Activated T-cell treated with anti-CD3 and anti-CD28 coated beads for 24 hours (primary cell): ENCODE data around the gene TAF9.
"Not testable (repeated sequence)": the region's sequence is repeated elsewhere in the genome, so short reads cannot be mapped to it uniquely, and the experiment has no call there.

Source experiments
- DNase-seq: peaks from one replicate; pipeline ENCODE4 v3.0.0-alpha.2; 2020; ENCODE audit warnings: low read depth

Gene TAF9, protein sequence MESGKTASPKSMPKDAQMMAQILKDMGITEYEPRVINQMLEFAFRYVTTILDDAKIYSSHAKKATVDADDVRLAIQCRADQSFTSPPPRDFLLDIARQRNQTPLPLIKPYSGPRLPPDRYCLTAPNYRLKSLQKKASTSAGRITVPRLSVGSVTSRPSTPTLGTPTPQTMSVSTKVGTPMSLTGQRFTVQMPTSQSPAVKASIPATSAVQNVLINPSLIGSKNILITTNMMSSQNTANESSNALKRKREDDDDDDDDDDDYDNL

DNA sequence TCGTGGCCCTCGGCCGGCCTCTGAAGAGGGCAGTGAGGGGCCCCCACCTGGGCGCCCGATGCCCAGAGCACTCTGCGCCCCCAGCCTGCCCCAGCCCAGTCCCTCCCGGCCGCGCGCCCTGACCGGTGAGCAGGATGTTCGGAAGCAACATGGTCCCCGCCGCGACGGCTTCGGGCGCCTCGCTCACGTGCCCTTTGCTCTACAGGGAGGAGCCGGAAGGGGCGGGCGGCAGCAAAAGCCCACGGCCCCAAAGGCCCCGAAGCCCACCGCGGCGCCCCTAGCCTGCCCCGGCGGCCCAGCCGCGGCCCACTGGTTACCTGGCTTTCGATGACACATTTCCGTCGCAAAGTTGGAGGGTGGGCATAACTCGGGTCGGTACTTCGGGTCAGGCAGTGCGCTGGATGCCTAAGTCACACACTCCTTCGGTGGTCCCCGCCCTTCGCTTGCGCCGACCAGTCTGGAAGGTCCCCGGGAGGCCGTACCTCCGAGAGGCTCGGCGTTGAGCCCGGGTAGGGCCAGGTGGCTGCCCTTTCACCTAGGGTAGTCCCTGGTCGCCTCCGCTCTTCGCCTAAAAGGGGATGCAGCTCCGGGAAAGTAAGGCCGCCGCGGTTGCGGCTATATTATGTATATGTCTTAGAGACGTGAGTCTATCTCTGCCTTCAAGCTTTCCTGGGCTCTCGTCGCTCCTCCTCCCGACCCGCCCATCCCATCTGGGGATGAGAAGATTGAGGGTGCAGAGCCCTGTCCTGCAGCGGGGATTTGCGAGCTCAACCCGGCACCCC, at the start of gene TAF9, which contains the start of the genes AK6 and RAD17:
TAF9 (minus strand) TSS at position 181 of the 782 bp plus-strand sequence. CDS start 3,783 bp downstream, outside the sequence.
AK6 (minus strand) TSS at position 181 of the 782 bp plus-strand sequence; CDS start at position 151, 30 bp downstream.
RAD17 (plus strand) TSS at position 479 of the 782 bp plus-strand sequence. CDS start 2,391 bp downstream, outside the sequence.
- DNase-seq = peak; percentile 89

DNA sequence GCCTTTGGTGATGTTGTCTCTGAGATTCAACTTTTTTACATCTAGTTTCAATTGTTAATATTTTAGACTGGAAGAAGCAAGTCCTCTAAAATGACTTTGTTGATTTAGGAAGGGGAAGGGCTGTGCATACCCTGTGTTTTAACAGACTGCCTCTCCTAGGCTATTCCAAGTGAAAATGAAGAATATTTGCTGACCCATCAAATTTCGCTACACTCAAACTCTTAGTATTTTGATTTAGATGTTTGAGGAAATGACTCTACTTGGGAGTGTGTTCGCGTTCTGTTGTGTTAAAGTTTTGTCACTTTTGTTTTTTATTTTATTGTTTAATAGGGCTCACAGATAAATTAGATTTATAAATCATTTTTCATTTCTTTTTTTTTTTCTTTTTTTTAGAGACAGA, 49.2 kb upstream of the TAF9 start:
- DNase-seq = no peak

DNA sequence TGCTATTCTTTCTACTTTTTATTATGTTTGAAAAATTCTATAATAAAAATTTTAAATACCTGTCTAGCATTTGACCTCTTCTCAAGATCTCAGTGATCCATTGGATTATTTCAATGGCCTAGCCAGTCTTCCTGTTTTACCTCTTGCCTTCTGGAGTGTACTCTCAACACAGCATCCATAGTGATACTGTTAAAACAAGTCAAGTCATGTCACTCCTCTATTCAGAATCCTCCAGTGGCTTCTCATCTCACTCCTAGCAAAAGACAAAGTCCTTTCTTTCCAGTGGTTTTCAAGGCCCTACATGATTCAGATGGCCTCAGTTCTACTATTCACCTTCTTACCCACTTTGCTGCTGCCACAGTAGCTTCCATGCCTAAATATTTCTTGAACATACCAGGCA, 47.4 kb upstream of the TAF9 start:
- no peak for DNase-seq

DNA sequence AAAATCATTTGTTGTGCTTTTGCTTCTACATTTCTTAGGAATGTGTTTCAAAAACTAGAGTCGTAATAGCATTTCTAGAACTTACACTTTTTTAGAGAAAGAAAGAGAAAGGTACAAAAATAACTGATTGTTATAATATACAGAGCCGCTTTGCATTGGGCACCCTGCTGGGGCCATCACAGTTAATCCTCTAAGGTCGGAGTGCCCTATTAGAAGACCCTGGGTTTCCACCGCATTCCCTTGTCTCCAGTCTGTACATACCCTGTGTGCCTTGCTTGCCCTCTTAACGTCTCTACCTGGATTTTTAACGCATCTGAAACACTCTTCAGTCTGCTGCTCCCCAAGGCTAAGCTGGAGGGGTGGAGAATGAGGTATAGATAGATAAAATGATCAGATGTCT, 46.9 kb upstream of the TAF9 start:
- DNase-seq = no peak

DNA sequence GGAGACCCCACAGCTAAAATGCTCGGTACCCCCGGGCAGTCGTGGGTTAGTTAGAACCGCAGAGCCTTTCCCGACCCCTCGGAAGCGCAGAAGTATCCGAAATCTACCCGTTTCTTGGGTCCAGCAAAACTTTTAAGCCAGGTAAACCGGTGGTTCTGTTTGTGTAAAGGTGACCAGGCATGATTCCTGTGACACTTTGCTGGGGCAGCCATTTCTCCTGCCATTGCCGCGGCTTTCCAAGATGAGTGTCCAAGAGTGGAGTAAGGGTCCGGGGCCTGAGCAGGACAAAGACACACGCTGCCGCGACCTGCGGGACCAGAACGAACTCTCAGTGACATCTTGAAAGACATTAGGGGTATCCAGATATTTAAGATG, 46.3 kb upstream of the TAF9 start:
- no peak for DNase-seq

DNA sequence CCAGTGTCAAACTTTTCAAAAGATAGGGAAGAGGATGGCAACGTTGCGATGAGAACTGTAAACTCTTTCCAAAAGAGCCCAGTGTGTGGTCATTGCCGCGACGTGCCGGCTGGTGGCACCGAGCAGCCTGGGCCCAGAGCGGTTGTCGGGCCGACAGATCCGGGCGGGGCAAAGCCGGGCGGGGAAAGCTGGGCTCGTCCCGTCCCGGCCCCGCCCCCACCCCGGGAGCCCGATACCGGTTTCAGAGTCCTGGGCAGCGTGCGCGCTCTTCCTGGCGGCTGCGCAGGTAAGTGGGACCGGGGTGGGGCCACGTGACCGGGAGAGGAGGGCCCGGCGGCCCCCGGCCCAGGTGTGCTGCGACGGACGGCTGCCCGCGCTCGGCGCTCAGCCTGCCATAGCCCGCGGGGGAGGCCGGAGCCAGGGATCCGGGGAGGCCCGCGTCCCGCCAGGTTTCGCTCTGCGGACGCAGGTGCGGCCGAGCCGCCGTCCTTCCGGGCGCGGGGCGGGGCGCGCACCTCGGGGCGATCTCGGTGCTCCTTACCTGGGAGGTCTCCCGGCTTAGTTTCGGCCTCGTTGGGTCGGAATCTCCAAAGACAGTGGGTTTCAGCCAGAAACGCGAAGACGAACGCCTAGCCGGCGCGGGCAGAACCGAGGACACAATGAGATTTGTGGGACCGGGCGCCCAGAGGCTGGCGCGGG, 45.7 kb upstream of the TAF9 start, which contains the start of gene MARVELD2:
MARVELD2 (plus strand) TSS at position 232 of the 699 bp plus-strand sequence. CDS start 4,270 bp downstream, outside the sequence.
- DNase-seq = peak; percentile 33

DNA sequence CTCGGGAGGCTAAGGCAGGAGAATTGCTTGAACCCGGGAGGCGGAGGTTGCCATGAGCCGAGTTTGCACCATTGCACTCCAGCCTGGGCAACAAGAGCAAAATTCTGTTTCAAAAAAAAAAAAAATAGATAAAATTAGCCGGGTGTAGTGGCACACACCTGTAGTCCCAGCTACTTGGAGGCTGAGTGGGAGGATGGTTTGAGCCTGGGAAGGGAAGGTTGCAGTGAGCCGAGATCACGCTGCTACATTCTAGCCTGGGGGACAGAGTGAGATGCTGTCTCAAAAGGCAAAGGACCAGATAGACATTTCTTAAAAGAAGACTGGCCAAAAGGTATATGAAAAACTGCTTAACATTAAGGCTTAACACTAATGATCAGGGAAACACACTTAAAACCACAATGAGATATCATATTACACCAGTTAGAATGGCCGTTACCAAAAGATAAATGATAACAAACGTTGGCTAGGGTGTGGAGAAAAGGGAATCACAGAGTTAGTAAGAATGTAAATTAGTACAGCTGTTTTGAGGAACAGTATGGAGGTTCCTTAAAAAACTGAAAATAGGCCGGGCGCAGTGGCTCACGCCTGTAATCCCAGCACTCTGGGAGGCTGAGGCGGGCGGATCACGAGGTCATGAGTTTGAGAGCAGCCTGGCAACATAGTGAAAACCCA, 35.5 kb upstream of the TAF9 start:
- no peak for DNase-seq

DNA sequence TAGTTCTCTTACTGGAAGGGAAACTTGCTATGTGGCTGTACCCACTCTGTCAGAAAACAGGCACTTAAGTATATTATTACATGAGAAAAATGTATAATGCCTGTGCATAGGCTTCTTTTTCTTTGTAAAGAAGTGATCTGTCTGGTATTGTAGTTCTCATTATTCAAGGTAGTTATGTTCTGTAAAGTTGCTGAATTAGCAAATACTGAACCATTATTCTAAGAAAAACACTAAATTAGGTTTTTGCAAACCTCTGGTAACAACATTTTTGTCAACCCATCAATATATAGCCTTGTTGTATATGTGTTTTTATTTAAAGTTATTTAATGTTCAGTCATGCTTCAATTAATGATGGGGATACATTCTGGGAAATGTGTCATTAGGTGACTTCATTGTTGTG, 9.1 kb upstream of the TAF9 start:
- DNase-seq = no peak

DNA sequence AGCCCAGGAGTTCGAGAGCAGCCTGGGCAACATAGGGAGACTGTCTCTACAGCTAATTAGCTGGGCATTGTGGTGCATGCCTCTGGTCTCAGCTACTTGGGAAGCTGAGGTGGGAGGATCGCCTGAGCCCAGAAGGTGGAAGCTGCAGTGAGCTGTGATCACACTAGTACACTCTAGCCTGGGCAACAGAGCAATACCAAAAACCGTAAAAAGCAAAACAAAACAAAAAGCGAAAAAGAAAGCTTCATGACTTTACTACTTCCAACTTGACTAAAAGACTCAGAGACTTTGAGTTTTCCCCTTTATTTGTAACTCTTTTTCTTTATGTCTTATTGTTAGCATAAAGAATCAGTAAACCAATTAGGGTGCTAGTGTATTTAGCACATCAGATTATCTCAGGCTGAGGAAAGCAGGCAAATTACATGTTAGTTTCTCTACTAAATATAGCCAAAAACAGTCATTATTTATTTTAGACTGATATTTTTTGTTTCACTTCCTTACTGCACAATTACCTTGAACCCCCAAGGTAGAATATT, 5.7 kb upstream of the TAF9 start:
- no peak for DNase-seq

DNA sequence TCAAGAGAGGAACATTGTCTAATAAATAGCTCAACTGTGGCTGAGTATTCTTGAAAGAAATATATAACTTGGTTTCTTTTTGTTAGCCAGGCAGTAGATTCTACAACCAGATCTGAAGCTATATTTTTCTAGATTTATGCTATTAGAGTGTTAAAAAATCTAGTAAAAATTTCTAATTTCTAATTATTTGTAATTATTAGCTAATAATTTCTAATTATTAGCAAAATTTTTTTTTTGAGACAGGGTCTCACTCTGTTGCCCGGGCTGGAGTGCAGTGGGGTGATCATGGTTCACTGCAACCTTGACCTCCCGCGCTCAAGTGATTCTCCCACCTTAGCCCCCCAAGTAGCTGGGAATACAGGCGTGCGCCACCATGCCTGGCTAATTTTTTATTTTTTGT, 3.1 kb upstream of the TAF9 start:
- DNase-seq = no peak

DNA sequence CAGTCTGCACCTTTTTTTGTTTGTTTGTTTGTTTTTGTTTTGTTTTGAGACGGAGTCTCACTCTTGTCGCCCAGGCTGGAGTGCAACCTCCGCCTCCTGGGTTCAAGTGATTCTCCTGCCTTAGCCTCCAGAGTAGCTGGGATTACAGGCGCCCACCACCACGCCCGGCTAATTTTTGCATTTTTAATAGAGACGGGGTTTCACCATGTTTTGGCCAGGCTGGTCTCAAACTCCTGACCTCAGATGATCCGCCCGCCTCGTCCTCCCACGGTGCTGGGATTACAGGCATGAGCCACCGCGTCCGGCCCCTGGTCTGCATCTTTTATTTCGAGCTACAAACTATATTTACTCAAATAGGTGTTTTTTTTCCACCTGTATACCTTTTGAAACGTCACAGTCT, 1.0 kb upstream of the TAF9 start:
- DNase-seq = not testable (repeated sequence)

DNA sequence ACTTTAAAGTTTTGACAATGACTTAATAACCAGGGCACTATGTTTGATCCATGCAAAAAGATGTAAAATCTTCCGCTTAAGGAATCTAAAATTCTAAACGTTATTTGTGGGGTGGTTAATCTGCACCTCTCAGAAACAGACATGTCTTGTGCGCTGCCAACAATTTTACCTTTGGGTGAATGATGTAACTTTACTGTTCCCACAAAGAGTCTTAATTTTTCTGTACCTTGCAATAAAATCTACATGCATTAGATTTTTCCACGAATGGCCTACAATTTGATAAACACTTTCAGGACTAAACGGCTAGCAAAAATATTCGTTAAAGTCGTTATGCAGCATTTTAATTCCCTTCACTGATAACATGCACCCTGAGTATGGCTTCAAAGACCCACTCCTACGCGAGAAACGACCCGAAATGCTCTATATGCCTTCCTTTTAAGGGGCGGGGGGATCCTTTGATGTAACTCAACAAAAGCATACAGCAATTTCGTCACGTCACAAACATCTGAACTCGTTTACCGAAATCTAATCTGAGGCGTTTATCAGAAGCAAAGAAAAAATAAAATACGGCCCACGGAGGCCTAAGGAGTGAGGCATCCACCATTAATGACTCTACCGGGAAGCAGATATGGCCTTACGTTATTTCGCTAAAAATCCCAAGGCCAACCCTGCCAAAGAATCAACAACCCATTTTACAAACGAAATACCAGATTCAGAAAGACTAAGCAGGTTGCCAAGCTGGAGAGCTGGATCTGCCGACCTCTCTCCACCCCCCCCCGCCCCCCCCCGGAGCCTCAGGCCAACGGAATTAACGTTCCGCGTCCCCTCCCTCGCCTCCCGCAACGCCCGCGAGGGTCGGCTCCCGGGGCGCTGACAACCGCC, 621 bp downstream of the TAF9 start:
- DNase-seq = peak; percentile 7

DNA sequence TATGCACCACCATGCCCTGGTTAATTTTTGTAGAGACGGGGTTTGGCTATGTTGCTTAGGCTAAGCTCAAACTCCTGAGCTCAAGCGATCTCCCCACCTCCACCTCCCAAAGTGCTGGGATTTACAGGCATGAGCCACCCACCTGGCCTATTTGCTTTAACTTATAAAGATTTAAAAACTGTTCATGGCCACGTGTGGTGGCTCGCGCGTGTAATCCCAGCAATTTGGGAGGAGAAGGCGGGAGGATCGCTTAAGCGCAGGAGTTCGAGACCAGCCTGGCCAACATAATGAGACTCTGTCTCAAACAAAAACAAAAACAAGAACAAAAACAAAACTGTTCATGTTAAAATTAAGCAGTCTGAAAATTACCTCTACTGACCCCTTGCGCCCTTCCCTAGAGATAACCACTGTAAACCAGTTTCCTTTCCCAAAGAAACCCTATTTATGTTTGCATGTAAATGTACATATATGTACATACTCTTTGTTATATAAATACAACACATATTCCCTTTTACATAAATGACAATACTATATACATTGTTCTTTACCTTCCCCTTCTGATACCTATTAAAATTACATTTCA, 1.5 kb downstream of the TAF9 start:
- DNase-seq = no peak

DNA sequence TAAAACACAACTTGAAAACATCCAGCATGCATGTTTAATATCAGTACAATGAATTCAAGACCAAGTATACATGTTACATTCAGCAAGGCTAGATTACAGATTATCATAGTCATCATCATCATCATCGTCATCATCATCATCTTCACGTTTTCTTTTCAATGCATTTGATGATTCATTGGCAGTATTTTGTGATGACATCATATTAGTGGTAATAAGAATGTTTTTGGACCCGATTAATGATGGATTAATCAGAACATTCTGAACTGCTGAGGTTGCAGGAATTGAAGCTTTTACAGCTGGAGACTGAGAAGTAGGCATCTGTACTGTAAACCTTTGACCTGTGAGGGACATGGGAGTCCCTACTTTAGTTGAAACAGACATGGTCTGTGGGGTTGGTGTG, 4.5 kb downstream of the TAF9 start:
- DNase-seq = no peak

DNA sequence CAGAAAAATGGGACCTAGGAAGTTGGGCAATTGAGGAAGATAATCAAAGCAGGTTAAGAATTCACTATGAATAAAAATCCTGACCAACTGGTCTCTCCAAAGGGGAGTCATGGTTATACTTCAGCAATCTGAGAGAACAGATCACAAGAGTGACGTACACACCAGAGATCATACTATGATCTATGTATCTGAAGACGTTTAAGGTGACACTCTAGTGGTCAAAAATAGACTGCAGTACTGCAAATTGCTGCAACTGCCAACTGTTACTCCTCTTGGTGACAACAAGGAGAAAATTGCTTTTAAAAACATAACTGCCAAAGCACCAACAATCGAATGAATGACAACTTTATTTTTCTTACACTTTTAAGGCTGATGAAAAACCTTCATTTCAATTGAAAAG, 4.9 kb downstream of the TAF9 start:
- DNase-seq = no peak

DNA sequence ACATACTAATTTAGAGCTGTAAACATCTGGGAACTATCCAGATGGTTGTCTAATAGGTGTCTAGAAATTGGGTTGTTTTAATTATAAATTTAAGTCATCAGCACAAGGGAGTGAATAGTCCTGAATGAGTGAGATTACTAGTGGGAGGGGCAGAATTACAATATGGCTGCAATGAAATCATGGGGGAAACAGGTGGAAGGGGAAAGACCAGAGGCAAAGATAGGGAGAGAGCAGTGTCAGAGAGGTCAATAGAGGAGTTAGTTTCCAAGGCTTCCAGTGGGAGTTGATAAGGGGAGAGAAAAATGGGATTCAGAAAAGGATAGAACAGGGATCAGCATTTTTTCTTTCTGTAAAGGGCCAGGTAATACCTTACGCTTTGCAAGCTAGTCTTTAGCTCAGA, 8.9 kb downstream of the TAF9 start:
- no peak for DNase-seq

DNA sequence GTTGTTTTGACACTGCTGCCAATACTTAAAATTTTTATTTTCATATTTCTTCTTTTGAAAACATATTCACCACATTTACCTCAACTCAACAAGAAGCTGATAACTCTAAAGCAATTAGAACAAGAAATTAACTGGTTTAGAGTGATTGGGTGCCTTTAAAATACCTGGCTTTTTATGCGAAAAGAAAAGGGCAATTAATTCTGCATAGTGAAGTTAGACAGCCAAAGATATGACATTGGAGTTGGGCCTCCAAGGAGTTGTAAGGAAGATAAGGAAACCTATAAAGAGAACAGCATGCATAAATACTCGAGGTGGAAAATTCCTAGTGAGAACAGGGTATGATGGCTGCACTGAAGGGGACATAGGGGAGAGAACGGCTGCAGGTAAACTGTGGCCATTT, 9.6 kb downstream of the TAF9 start:
- no peak for DNase-seq

DNA sequence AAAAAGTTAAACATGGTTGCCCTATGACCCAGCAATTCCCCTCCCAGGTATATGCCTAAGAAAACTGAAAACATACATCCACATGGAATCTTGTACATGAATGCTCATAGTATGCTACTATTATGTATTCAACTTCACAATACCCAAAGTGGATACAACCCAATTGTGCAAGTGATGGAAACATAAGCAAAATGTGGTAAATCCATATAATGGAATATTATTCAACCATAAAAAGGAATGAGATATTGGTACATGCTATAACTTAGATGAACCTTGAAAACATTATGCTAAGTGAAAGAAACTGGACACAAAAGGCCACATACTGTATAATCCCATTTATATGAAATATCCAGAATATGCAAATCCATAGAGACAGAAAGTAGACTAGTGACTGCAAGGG, 18.7 kb downstream of the TAF9 start:
- no peak for DNase-seq

DNA sequence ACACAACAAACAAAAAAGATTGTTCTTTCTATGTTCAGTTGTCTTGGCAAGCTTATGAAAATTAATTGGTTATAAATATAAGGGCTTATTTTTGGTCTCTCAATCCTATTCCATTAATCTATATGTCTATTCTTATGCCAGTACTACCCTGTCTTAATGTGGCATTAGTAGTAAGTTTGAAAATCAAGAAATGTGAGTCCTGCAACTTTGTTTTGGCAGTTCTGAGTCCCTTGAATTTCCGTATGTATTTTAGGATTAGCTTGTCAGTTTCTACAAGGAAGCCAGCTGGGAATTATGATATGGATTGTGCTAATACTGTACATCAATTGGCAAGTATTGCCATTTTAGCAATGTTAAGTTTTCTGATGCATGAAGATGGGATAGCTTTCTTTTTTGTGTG, 26.2 kb downstream of the TAF9 start:
- DNase-seq = no peak

DNA sequence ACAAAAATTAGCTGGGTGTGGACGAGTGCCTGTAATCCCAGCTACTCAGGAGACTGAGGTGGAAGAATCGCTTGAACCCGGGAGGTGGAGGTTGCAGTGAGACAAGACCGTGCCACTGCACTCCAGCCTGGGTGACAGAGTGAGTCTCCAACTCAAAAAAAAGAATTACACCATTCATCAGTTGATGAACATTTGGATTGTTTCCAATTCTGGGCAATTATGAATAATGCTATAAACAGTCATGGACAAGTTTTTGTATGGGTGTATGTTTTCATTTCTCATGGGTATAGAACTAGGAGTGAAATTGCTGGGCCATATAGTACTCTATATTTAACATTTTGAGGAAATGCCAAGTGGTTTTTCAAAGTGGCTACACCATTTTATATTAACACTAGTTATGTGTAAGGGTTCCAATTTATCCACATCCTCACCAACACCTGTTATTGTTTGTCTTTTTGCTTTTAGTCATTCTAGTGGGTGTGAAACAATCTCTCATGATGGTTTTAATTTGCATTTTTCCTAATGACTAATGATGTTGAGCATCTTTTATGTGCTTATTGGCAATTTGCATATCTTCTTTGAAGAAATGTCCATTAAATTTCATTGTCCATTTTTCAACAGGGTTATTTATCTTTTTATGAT, 27.7 kb downstream of the TAF9 start:
- no peak for DNase-seq
